GM21786 (cell line): ENCODE results near the gene DYNLT2.
"Not testable (repeated sequence)": the region's sequence is repeated elsewhere in the genome, so short reads cannot be mapped to it uniquely, and the experiment has no call there.

Source experiments
- ATAC-seq: cut with Tn5 transposase; IDR thresholded peaks from one replicate; pipeline ENCODE4 v1.9.1; 2021; ENCODE audit not compliant: unreplicated experiment

DYNLT2 gene

GRCh38 chr6:169701954-169702839 is 49.2 kb downstream of the DYNLT2 start, which contains the start of the genes C6orf120 and WDR27:
Gene C6orf120, plus strand, starts transcription at chr6:169702126. Its CDS starts 334 bp downstream, at chr6:169702460.
Gene WDR27, minus strand, starts transcription at chr6:169702029. Its CDS starts 13,024 bp downstream, at chr6:169689005.
- ATAC-seq = peak; percentile 94

GRCh38 chr6:169701311-169701953 is 49.9 kb downstream of the DYNLT2 start:
- peak; percentile 4 for ATAC-seq

- ATAC-seq = no peak
Measured at GRCh38 chr6:169700296-169700695, 51.1 kb downstream of the DYNLT2 start.

- not testable (repeated sequence) for ATAC-seq
Measured at GRCh38 chr6:169697115-169697514, 54.3 kb downstream of the DYNLT2 start.

GRCh38 chr6:169695131-169695530 is 56.2 kb downstream of the DYNLT2 start:
- no peak for ATAC-seq

- no peak for ATAC-seq
Measured at GRCh38 chr6:169692516-169692915, 58.9 kb downstream of the DYNLT2 start.

GRCh38 chr6:169691260-169691659 is 60.1 kb downstream of the DYNLT2 start:
- no peak for ATAC-seq
